ENCODE results near the gene DAAM2. TPM values are rescaled to one million over a fixed set of nuclear protein-coding genes. Genes with fewer than 3 reads are reported as not detected.

DAAM2 gene
- total and polyA plus RNA-seq, 9 of the 15 experiments (the other 6 are each of a cell fraction or from before 2014, with no cell fraction given) = 0.01 to 0.07 TPM; not detected in 7

- H4K20me1 ChIP-seq (replicated peaks; ENCODE audit: control insufficient read depth, insufficient read depth, low read length) = no peaks in the 10 kb centered on the region
- DNase-seq (ENCODE audit: extremely low read depth in 1 of 4, low spot score in 3 of 4) = peak in 1 of 4 experiments; percentile 33
- CTCF ChIA-PET (ENCODE audit: low intra/inter-chr PET ratio) = no interaction called here
- peak; percentile 67 for ATAC-seq
- H3K36me3 ChIP-seq (ENCODE audit: control insufficient read depth, insufficient read depth, low read length) = no peaks in the 10 kb centered on the region
- no peak overlapping the region for H3K9ac ChIP-seq (ENCODE audit: insufficient read depth in 1 of 2, low read depth in 2 of 2, low read length in 2 of 2)
- peaks cover 0 to 13% of the 10 kb centered on the region in 2 experiments; a peak in 4 of 5 replicates for H3K4me1 ChIP-seq (replicated peaks in 1 of 2; ENCODE audit: control insufficient read depth in 2 of 2, insufficient read depth in 2 of 2, low read length in 2 of 2)
- H3K4me2 ChIP-seq (ENCODE audit: insufficient read depth, low read length) = no peak overlapping the region
- no peak for FAIRE-seq
- H2AFZ ChIP-seq (ENCODE audit: low read depth, low read length) = no peak overlapping the region
- no peak overlapping the region for H3K27ac ChIP-seq (ENCODE audit: extremely low read depth, low read depth, low read length)
- in situ Hi-C loops (cut with MboI) (no loop called here), intact Hi-C loops (cut with micrococcal nuclease) (no loop called here)
- no peaks in the 10 kb centered on the region; a peak in 1 of 5 replicates for H3K27me3 ChIP-seq (ENCODE audit: control insufficient read depth in 2 of 2, insufficient read depth in 2 of 2, low read length in 2 of 2)
- no peaks in the 10 kb centered on the region for H3K79me2 ChIP-seq (ENCODE audit: control insufficient read depth, insufficient read depth, low read length)
- no peaks in the 10 kb centered on the region for H3K9me3 ChIP-seq (replicated peaks; ENCODE audit: control insufficient read depth, insufficient read depth, low read depth, low read length)
- H3K4me3 ChIP-seq = no peak overlapping the region
- POLR2A ChIA-PET = interaction anchor here (0.7 to 0.8 kb wide), 2 partner anchors 31 to 98 kb away, joined by 3 read pairs; no protein-coding TSS in a partner anchor
- H3K9me1 ChIP-seq (ENCODE audit: control insufficient read depth, insufficient read depth, low read length) = no peaks in the 10 kb centered on the region
- no TSS peak for BruUV-seq (replicated peaks)
- TF ChIP-seq ZBTB12 (CRISPR knock-in tag; IDR thresholded peaks at IDR 0.05) (0 out of 2 replicates have a peak, but pooled peaks have one; percentile 6), MECOM (CRISPR knock-in tag; IDR thresholded peaks at IDR 0.05) (peak; percentile 67; the same call in 1 of the 2 replicates), CREB3 (tag; conservative IDR thresholded peaks at IDR 0.05; ENCODE audit: low read depth) (peak; percentile 38; the same call in 1 of the 2 replicates), ATF7 (IDR thresholded peaks at IDR 0.05) (peak; percentile 47; the same call in 1 of the 2 replicates), MEF2D (tag; conservative IDR thresholded peaks at IDR 0.05; ENCODE audit: low read depth) (0 out of 2 replicates have a peak, but pooled peaks have one; percentile 17), BHLHE40 (IDR thresholded peaks at IDR 0.05; ENCODE audit: low read length) (peak; percentile 62), NR2C1 (IDR thresholded peaks at IDR 0.05) (no peak), NR2C1 (tag; IDR thresholded peaks at IDR 0.05) (peak; percentile 59), MYC (IDR thresholded peaks at IDR 0.05; ENCODE audit: low read depth, low read length) (no peak), MYC (CRISPR knock-in tag; IDR thresholded peaks at IDR 0.05; ENCODE audit: borderline replicate concordance, low read depth) (0 out of 2 replicates have a peak, but pooled peaks have one; percentile 33), NR4A1 (CRISPR knock-in tag; IDR thresholded peaks at IDR 0.05) (no peak), NR4A1 (tag; IDR thresholded peaks at IDR 0.05) (peak; percentile 32; the same call in 1 of the 2 replicates), HINFP (tag; conservative IDR thresholded peaks at IDR 0.05; ENCODE audit: low read depth) (0 out of 2 replicates have a peak, but pooled peaks have one; percentile 47), ZNF239 (CRISPR knock-in tag; IDR thresholded peaks at IDR 0.05) (peak; percentile 50), ARID1B (IDR thresholded peaks at IDR 0.05) (peak; percentile 20; the same call in 1 of the 2 replicates), SMAD3 (CRISPR knock-in tag; conservative IDR thresholded peaks at IDR 0.05) (peak; percentile 85)
Measured at GRCh38 chr6:39950125-39950720, 158.0 kb downstream of the DAAM2 start.
